SK-N-SH (cell line): ENCODE results near the gene SFXN3. TPM values are rescaled to one million over a fixed set of nuclear protein-coding genes. Genes with fewer than 3 reads are reported as not detected.

Source experiments
- CTCF ChIA-PET: fragments of 300-600, 350-600 bp; formaldehyde crosslinking; extraction: SDS; loops from one replicate; lab custom pipeline; 2021; lab: Yijun Ruan, JAX
- POLR2A ChIA-PET: fragments of 350-600 bp; sonication (Branson Sonifier 250); formaldehyde crosslinking; extraction: SDS; loops from one replicate; lab custom pipeline; 2020; ENCODE audit warnings: antibody characterized with exemption, inconsistent platforms; lab: Yijun Ruan, JAX
- DNase-seq: peaks from one replicate; pipeline ENCODE4 v3.0.0; 2012
- H2AFZ ChIP-seq: fragments of 200-600 bp; sonication (generic); 2 replicates; pipeline ENCODE4 v1.8.1; 2016; ENCODE audit warnings: antibody characterized with exemption, mild to moderate bottlenecking, low read depth
- H3F3A ChIP-seq: fragments of 200-600 bp; sonication (generic); replicated peaks from 2 replicates; pipeline ENCODE3; 2016; ENCODE audit warnings: antibody characterized with exemption, mild to moderate bottlenecking; ENCODE audit not compliant: insufficient read depth
- H3K27ac ChIP-seq, 2 experiments: fragments of 200-500 bp in 1 of 2; fragments of 200-600 bp in 1 of 2; sonication (Bioruptor generic) in 1 of 2; sonication (generic), shearing (Covaris generic) in 1 of 2; 2 replicates each; pipeline versions ENCODE4 v1.5.1 to v1.6.1; 2014 to 2016; ENCODE audit warnings: low read depth in 2 of 2, inconsistent platforms in 1 of 2, low read length in 1 of 2, mild to moderate bottlenecking in 1 of 2, mixed read lengths in 1 of 2
- H3K27me3 ChIP-seq: fragments of 200-600 bp; sonication (generic), shearing (Covaris generic); 2 replicates; pipeline ENCODE4 v1.6.1; 2016; ENCODE audit warnings: mixed run types; ENCODE audit not compliant: insufficient read depth
- H3K36me3 ChIP-seq, 2 experiments: fragments of 200-500 bp in 1 of 2; fragments of 200-600 bp in 1 of 2; sonication (Bioruptor generic) in 1 of 2; sonication (generic) in 1 of 2; replicated peaks in 1 of 2; 2 replicates each; pipeline versions ENCODE3 to v1.5.1; 2014 to 2016; ENCODE audit warnings: low read length in 1 of 2, mild to moderate bottlenecking in 1 of 2; ENCODE audit not compliant: insufficient read depth in 2 of 2, control insufficient read depth in 1 of 2
- H3K4me1 ChIP-seq, 2 experiments: fragments of 200-500 bp in 1 of 2; fragments of 200-600 bp in 1 of 2; sonication (Bioruptor generic) in 1 of 2; sonication (generic), shearing (Covaris generic) in 1 of 2; 2 replicates each; pipeline versions ENCODE4 v1.5.1 to v1.6.1; 2014 to 2016; ENCODE audit warnings: low read depth in 1 of 2, low read length in 1 of 2, mixed run types in 1 of 2; ENCODE audit not compliant: insufficient read depth in 2 of 2, control insufficient read depth in 1 of 2
- H3K4me2 ChIP-seq: fragments of 200-600 bp; sonication (generic), shearing (Covaris generic); 2 replicates; pipeline ENCODE4 v1.6.1; 2017; ENCODE audit warnings: mixed run types
- H3K4me3 ChIP-seq, 2 experiments: fragments of 200-500 bp in 1 of 2; fragments of 200-600 bp in 1 of 2; sonication (Bioruptor generic) in 1 of 2; sonication (generic), shearing (Covaris generic) in 1 of 2; 2 replicates each; pipeline versions ENCODE4 v1.5.1 to v1.8.1; 2014 to 2016; ENCODE audit warnings: low read depth in 2 of 2, inconsistent platforms in 1 of 2, low read length in 1 of 2, mild to moderate bottlenecking in 1 of 2, mixed read lengths in 1 of 2, moderate library complexity in 1 of 2
- H3K79me2 ChIP-seq: fragments of 200-600 bp; sonication (generic); 2 replicates; pipeline ENCODE4 v1.8.1; 2017; ENCODE audit warnings: mild to moderate bottlenecking; ENCODE audit not compliant: insufficient read depth
- H3K9ac ChIP-seq: fragments of 200-600 bp; sonication (generic); 2 replicates; pipeline ENCODE4 v1.6.1; 2017; ENCODE audit warnings: mixed run types
- H3K9me2 ChIP-seq: fragments of 200-600 bp; sonication (generic); 2 replicates; pipeline ENCODE4 v1.6.1; 2017; ENCODE audit warnings: mixed run types
- H3K9me3 ChIP-seq: fragments of 200-600 bp; sonication (generic); 2 replicates; pipeline ENCODE4 v1.6.1; 2017; ENCODE audit warnings: mixed run types, mild to moderate bottlenecking, moderate library complexity
- H4K20me1 ChIP-seq: fragments of 200-600 bp; sonication (generic); 2 replicates; pipeline ENCODE4 v1.6.1; 2017; ENCODE audit warnings: mild to moderate bottlenecking, mixed run types; ENCODE audit not compliant: insufficient read depth
- EP300 ChIP-seq, 2 experiments: IDR thresholded peaks; 2 replicates each; pipeline versions ENCODE4 v1.4.0 to v1.6.1; 2012; ENCODE audit warnings: borderline replicate concordance in 1 of 2, low read depth in 1 of 2, low read length in 1 of 2
- FOSL2 ChIP-seq: IDR thresholded peaks from 2 replicates; pipeline ENCODE4 v1.4.0; 2012; ENCODE audit warnings: low read depth, mild to moderate bottlenecking, moderate library complexity, borderline replicate concordance
- FOXJ3 ChIP-seq: sonication (generic); formaldehyde crosslinking; IDR thresholded peaks from 2 replicates; pipeline ENCODE4 v1.5.1; 2020; ENCODE audit warnings: mild to moderate bottlenecking, missing genetic modification reagents
- FOXM1 ChIP-seq: IDR thresholded peaks from 2 replicates; pipeline ENCODE4 v1.4.0; 2012; ENCODE audit warnings: low read depth, mild to moderate bottlenecking
- GABPA ChIP-seq: IDR thresholded peaks from 2 replicates; pipeline ENCODE4 v1.4.0; 2012; ENCODE audit warnings: low read depth, mild to moderate bottlenecking
- MXI1 ChIP-seq: IDR thresholded peaks from 2 replicates; pipeline ENCODE4 v1.6.1; 2012; ENCODE audit warnings: mild to moderate bottlenecking, low read depth, low read length, improper control_type of control experiment
- NFIC ChIP-seq: IDR thresholded peaks from 2 replicates; pipeline ENCODE4 v1.4.0; 2012; ENCODE audit warnings: borderline replicate concordance
- NRF1 ChIP-seq: IDR thresholded peaks from 2 replicates; pipeline ENCODE4 v1.6.1; 2012; ENCODE audit warnings: low read depth, mild to moderate bottlenecking, low read length
- RAD21 ChIP-seq: IDR thresholded peaks from 2 replicates; pipeline ENCODE4 v1.6.1; 2012; ENCODE audit warnings: mild to moderate bottlenecking, low read length
- RCOR1 ChIP-seq: fragments of 150-350 bp; IDR thresholded peaks from 2 replicates; pipeline ENCODE4 v1.6.1; 2017; ENCODE audit warnings: antibody characterized with exemption, low read length
- RFX5 ChIP-seq: IDR thresholded peaks from 2 replicates; pipeline ENCODE4 v1.6.1; 2012; ENCODE audit warnings: mild to moderate bottlenecking, improper control_type of control experiment, low read length
- RXRA ChIP-seq: IDR thresholded peaks from 2 replicates; pipeline ENCODE4 v1.4.0; 2012; ENCODE audit warnings: low read depth, mild to moderate bottlenecking, borderline replicate concordance
- SMC3 ChIP-seq: IDR thresholded peaks from 2 replicates; pipeline ENCODE4 v1.6.1; 2012; ENCODE audit warnings: low read depth, low read length, improper control_type of control experiment
- TCF12 ChIP-seq: IDR thresholded peaks from 2 replicates; pipeline ENCODE4 v1.4.0; 2012
- TEAD4 ChIP-seq: IDR thresholded peaks from 2 replicates; pipeline ENCODE4 v1.4.0; 2012; ENCODE audit warnings: mild to moderate bottlenecking, borderline replicate concordance; ENCODE audit not compliant: insufficient read depth
- USF2 ChIP-seq: fragments of 150-350 bp; IDR thresholded peaks from 2 replicates; pipeline ENCODE4 v1.6.1; 2017; ENCODE audit warnings: antibody characterized with exemption, low read length, low read depth, borderline replicate concordance
- YY1 ChIP-seq: IDR thresholded peaks from 2 replicates; pipeline ENCODE4 v1.4.0; 2012; ENCODE audit warnings: low read depth, mild to moderate bottlenecking
- WGBS: methylation state at CpG from one replicate; pipeline ENCODE4 v1.1.6; 2017; ENCODE audit warnings: low lambda C conversion rate; 5-methylcytosine and 5-hydroxymethylcytosine counted together
- polyA plus RNA-seq, 3 experiments: library from polyadenylated mRNA; depleted of rRNA; stranded (reverse); fragments of >200 nt; gene quantifications; 2 replicates each; pipeline ENCODE4 v1.2.3, GENCODE V29; 2012
- TF ChIP-seq, protein P1 (sequence below): fragments of 200-600 bp; sonication (generic); IDR thresholded peaks from 2 replicates; pipeline ENCODE4 v1.6.1; 2017; ENCODE audit warnings: antibody characterized with exemption, mild to moderate bottlenecking, moderate library complexity
- TF ChIP-seq, protein P2 (sequence below): IDR thresholded peaks from 2 replicates; pipeline ENCODE4 v1.4.0; 2012; ENCODE audit warnings: low read depth, borderline replicate concordance
- TF ChIP-seq, protein P3 (sequence below): IDR thresholded peaks from 2 replicates; pipeline ENCODE4 v1.4.0; 2012; ENCODE audit warnings: low read depth, borderline replicate concordance
- TF ChIP-seq, protein P4 (sequence below): IDR thresholded peaks from 2 replicates; pipeline ENCODE4 v1.6.1; 2012; ENCODE audit warnings: mild to moderate bottlenecking, low read depth, low read length, moderate library complexity

Gene SFXN3
- polyA plus RNA-seq, 1 of the 3 experiments (the other 2 are of a cell fraction) = 142 TPM

GRCh38 chr10:101018600-101019439 is 12.2 kb upstream of the SFXN3 start (continued):
- TF ChIP-seq, protein P1, sequence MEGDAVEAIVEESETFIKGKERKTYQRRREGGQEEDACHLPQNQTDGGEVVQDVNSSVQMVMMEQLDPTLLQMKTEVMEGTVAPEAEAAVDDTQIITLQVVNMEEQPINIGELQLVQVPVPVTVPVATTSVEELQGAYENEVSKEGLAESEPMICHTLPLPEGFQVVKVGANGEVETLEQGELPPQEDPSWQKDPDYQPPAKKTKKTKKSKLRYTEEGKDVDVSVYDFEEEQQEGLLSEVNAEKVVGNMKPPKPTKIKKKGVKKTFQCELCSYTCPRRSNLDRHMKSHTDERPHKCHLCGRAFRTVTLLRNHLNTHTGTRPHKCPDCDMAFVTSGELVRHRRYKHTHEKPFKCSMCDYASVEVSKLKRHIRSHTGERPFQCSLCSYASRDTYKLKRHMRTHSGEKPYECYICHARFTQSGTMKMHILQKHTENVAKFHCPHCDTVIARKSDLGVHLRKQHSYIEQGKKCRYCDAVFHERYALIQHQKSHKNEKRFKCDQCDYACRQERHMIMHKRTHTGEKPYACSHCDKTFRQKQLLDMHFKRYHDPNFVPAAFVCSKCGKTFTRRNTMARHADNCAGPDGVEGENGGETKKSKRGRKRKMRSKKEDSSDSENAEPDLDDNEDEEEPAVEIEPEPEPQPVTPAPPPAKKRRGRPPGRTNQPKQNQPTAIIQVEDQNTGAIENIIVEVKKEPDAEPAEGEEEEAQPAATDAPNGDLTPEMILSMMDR = peak; percentile 76
- TF ChIP-seq NRF1 (no peak), TCF12 (0 out of 2 replicates have a peak, but pooled peaks have one; percentile 11), RCOR1 (0 out of 2 replicates have a peak, but pooled peaks have one; percentile 33), NFIC (no peak)

DNA sequence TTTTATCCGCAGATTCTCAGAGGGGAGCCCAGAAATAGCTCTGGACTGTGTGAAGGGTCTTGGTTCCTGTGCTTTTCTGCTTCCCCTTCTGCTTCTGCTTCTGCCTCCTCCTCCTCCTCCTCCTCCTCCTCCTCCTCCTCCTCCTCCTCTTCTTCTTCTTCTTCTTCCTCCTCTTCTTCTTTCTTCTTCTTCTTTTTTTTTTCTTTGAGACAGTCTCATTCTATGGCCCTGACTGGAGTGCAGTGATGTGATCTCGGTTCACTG is 11.7 kb upstream of the SFXN3 start:
- DNase-seq = no peak
- Histone ChIP-seq H2AFZ (no peak overlapping the region), H3K36me3 (no peaks in the 10 kb centered on the region), H3K27ac (no peak overlapping the region), H4K20me1 (no peaks in the 10 kb centered on the region), H3K9me3 (no peaks in the 10 kb centered on the region), H3F3A (no peaks in the 10 kb centered on the region), H3K9ac (no peak overlapping the region), H3K4me1 (peaks cover 4 to 8% of the 10 kb centered on the region in 2 experiments; a peak in 3 of 4 replicates), H3K27me3 (no peaks in the 10 kb centered on the region), H3K79me2 (no peaks in the 10 kb centered on the region), H3K9me2 (no peaks in the 10 kb centered on the region), H3K4me3 (no peak overlapping the region), H3K4me2 (no peak overlapping the region)
- CTCF ChIA-PET = interaction anchor here (0.7 to 7.2 kb wide), 21 partner anchors 9 to 1314 kb away, joined by 3 to 443 read pairs (median 6); partner anchors contain the start of genes KAZALD1, LZTS2, MRPL43 and PDZD7
- 56% methylated on average over 2 of the region's 2 CpGs for whole genome bisulfite sequencing
- POLR2A ChIA-PET = interaction anchor here (0.9 to 1.3 kb wide), 2 partner anchors 20 to 23 kb away, joined by 3 read pairs; no protein-coding TSS in a partner anchor
- no peak for TF ChIP-seq RCOR1
- TF ChIP-seq SMC3 = no peak
- no peak for TF ChIP-seq EP300 (IDR thresholded peaks at IDR 0.05; ENCODE audit: borderline replicate concordance in 1 of 2, low read depth in 1 of 2, low read length in 1 of 2)
- TF ChIP-seq, protein P2, sequence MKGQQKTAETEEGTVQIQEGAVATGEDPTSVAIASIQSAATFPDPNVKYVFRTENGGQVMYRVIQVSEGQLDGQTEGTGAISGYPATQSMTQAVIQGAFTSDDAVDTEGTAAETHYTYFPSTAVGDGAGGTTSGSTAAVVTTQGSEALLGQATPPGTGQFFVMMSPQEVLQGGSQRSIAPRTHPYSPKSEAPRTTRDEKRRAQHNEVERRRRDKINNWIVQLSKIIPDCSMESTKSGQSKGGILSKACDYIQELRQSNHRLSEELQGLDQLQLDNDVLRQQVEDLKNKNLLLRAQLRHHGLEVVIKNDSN = no peak
- no peak for TF ChIP-seq MXI1
- TF ChIP-seq, protein P3, sequence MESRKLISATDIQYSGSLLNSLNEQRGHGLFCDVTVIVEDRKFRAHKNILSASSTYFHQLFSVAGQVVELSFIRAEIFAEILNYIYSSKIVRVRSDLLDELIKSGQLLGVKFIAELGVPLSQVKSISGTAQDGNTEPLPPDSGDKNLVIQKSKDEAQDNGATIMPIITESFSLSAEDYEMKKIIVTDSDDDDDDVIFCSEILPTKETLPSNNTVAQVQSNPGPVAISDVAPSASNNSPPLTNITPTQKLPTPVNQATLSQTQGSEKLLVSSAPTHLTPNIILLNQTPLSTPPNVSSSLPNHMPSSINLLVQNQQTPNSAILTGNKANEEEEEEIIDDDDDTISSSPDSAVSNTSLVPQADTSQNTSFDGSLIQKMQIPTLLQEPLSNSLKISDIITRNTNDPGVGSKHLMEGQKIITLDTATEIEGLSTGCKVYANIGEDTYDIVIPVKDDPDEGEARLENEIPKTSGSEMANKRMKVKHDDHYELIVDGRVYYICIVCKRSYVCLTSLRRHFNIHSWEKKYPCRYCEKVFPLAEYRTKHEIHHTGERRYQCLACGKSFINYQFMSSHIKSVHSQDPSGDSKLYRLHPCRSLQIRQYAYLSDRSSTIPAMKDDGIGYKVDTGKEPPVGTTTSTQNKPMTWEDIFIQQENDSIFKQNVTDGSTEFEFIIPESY = no peak
- TF ChIP-seq RXRA = no peak
- TF ChIP-seq TEAD4 = no peak
- TF ChIP-seq, protein P4, sequence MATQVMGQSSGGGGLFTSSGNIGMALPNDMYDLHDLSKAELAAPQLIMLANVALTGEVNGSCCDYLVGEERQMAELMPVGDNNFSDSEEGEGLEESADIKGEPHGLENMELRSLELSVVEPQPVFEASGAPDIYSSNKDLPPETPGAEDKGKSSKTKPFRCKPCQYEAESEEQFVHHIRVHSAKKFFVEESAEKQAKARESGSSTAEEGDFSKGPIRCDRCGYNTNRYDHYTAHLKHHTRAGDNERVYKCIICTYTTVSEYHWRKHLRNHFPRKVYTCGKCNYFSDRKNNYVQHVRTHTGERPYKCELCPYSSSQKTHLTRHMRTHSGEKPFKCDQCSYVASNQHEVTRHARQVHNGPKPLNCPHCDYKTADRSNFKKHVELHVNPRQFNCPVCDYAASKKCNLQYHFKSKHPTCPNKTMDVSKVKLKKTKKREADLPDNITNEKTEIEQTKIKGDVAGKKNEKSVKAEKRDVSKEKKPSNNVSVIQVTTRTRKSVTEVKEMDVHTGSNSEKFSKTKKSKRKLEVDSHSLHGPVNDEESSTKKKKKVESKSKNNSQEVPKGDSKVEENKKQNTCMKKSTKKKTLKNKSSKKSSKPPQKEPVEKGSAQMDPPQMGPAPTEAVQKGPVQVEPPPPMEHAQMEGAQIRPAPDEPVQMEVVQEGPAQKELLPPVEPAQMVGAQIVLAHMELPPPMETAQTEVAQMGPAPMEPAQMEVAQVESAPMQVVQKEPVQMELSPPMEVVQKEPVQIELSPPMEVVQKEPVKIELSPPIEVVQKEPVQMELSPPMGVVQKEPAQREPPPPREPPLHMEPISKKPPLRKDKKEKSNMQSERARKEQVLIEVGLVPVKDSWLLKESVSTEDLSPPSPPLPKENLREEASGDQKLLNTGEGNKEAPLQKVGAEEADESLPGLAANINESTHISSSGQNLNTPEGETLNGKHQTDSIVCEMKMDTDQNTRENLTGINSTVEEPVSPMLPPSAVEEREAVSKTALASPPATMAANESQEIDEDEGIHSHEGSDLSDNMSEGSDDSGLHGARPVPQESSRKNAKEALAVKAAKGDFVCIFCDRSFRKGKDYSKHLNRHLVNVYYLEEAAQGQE = no peak
- no peak for TF ChIP-seq RAD21
- TF ChIP-seq FOSL2 = no peak
- no peak for TF ChIP-seq YY1
- no peak for TF ChIP-seq RFX5
- TF ChIP-seq USF2 = no peak
- no peak for TF ChIP-seq FOXJ3
- TF ChIP-seq FOXM1 = no peak
- no peak for TF ChIP-seq GABPA
